ENCODE results near the gene GRIK2. TPM values are rescaled to one million over a fixed set of nuclear protein-coding genes. Genes with fewer than 3 reads are reported as not detected.

Gene GRIK2
- total RNA-seq, 3 donors from 2014 or later (not counting 1 experiment from before 2014, with no cell fraction given): not detected

DNA sequence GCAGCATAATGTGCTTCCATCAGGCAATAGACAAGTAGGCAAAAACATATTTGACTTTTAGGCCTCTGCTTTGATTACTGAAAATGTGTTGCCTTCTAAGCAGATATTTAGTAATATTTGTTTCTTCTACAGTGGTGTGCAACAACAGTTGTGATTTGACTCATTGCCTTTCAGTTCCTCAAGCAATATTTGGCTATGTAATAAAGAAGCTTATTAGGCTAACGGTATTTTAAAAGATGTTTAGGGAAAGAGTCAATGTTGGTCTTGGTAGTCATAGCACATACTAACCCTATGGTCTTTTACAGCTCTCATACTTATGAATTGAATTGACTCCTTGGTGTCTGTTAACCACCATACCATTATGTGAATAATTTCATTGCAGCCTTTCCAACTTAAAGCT lies 124.1 kb downstream of the GRIK2 start:
- Mint-ChIP-seq H3K9me3 (peaks cover 2 to 17% of the 10 kb centered on the region in 2 donors), H3K4me3 (no peak overlapping the region), H3K27ac (no peak overlapping the region), H3K27me3 (ENCODE audit: low read depth in 2 of 2) (no peaks in the 10 kb centered on the region), H3K4me1 (no peaks in the 10 kb centered on the region), H3K36me3 (no peaks in the 10 kb centered on the region)
- no CpG with 5 or more reads among the region's 1 CpG for WGBS (ENCODE audit: insufficient coverage)
- Histone ChIP-seq H3K4me3 (ENCODE audit: low read length) (no peak overlapping the region), H3K9me3 (ENCODE audit: control insufficient read depth, insufficient read depth, low read length) (no peaks in the 10 kb centered on the region), H3K4me1 (ENCODE audit: control insufficient read depth, insufficient read depth, low read length) (no peaks in the 10 kb centered on the region), H3K36me3 (ENCODE audit: control insufficient read depth, insufficient read depth, low read length) (no peaks in the 10 kb centered on the region), H3K27ac (ENCODE audit: low read length) (no peak overlapping the region), H3K27me3 (ENCODE audit: control insufficient read depth, insufficient read depth, low read length) (no peaks in the 10 kb centered on the region)
- no peak for TF ChIP-seq CTCF (IDR thresholded peaks at IDR 0.05)
- intact Hi-C loops (cut with micrococcal nuclease): no loop called here
- ATAC-seq (no peak), DNase-seq (no peak)

DNA sequence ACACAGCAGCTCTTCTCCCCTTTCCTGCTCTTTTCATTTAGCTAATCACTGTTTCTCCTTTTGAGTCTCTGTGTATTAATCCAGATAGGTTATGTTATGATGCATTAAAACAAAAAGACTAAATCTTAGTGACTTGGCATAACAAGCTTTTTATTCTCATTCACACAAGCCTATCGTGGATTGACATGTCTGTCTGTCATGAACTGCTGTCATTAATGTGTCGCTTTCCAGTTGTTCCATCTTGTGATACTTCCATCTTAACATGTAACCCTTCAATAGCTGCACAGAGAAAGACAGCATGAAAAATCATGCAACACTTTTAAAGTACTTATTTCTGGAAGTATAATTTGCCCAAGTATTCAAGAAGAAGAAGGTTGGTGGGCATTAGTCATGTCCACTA lies 128.7 kb downstream of the GRIK2 start:
- Histone ChIP-seq H3K4me3 (ENCODE audit: low read length) (no peak overlapping the region), H3K36me3 (ENCODE audit: control insufficient read depth, insufficient read depth, low read length) (no peaks in the 10 kb centered on the region), H3K4me1 (ENCODE audit: control insufficient read depth, insufficient read depth, low read length) (no peaks in the 10 kb centered on the region), H3K9me3 (ENCODE audit: control insufficient read depth, insufficient read depth, low read length) (peaks cover 4% of the 10 kb centered on the region), H3K27ac (ENCODE audit: low read length) (no peak overlapping the region), H3K27me3 (ENCODE audit: control insufficient read depth, insufficient read depth, low read length) (no peaks in the 10 kb centered on the region)
- peaks cover 2 to 10% of the 10 kb centered on the region in 2 donors for H3K9me3 Mint-ChIP-seq
- 88% methylated on average over 2 of the region's 2 CpGs for WGBS (ENCODE audit: insufficient coverage)
- H3K4me1 Mint-ChIP-seq: no peaks in the 10 kb centered on the region
- no peak overlapping the region for H3K27ac Mint-ChIP-seq
- TF ChIP-seq CTCF (IDR thresholded peaks at IDR 0.05): no peak
- no peaks in the 10 kb centered on the region for H3K27me3 Mint-ChIP-seq (ENCODE audit: low read depth in 2 of 2)
- intact Hi-C loops (cut with micrococcal nuclease): no loop called here
- H3K36me3 Mint-ChIP-seq: no peaks in the 10 kb centered on the region
- H3K4me3 Mint-ChIP-seq: no peak overlapping the region
- DNase-seq (no peak), ATAC-seq (no peak)

- no peaks in the 10 kb centered on the region for H3K36me3 ChIP-seq (ENCODE audit: control insufficient read depth, insufficient read depth, low read length)
These were observed 134.0 kb downstream of the GRIK2 start for GRCh38 chr6:101527467-101527866.

More at GRCh38 chr6:101527467-101527866, 134.0 kb downstream of the GRIK2 start:
- H3K27me3 Mint-ChIP-seq (ENCODE audit: low read depth in 2 of 2): no peaks in the 10 kb centered on the region
- DNase-seq (no peak), ATAC-seq (no peak)
- H3K4me3 Mint-ChIP-seq: no peak overlapping the region
- peaks cover 7 to 19% of the 10 kb centered on the region in 2 donors for H3K9me3 Mint-ChIP-seq
- Histone ChIP-seq H3K27ac (ENCODE audit: low read length) (no peak overlapping the region), H3K27me3 (ENCODE audit: control insufficient read depth, insufficient read depth, low read length) (no peaks in the 10 kb centered on the region), H3K9me3 (ENCODE audit: control insufficient read depth, insufficient read depth, low read length) (peaks cover 4% of the 10 kb centered on the region), H3K4me3 (ENCODE audit: low read length) (no peak overlapping the region), H3K4me1 (ENCODE audit: control insufficient read depth, insufficient read depth, low read length) (no peaks in the 10 kb centered on the region)
- H3K27ac Mint-ChIP-seq: no peak overlapping the region
- no peaks in the 10 kb centered on the region for H3K36me3 Mint-ChIP-seq
- intact Hi-C loops (cut with micrococcal nuclease): no loop called here
- no peak for TF ChIP-seq CTCF (IDR thresholded peaks at IDR 0.05)
- WGBS (ENCODE audit: insufficient coverage): 85% methylated on average over 3 of the region's 3 CpGs
- H3K4me1 Mint-ChIP-seq: no peaks in the 10 kb centered on the region

All from natural killer cell (primary cell).